Vagina (tissue), 2 donors: ENCODE measurements around the gene GJB2.

Source experiments
- POLR2A ChIP-seq, 2 donors: fragments of 450-650 bp; IDR thresholded peaks; one replicate each; pipeline ENCODE4 v1.6.1; 2017; ENCODE audit warnings: antibody characterized with exemption in 2 of 2, mild to moderate bottlenecking in 2 of 2, moderate library complexity in 2 of 2
- TF ChIP-seq, protein P1 (sequence below), 3 experiments: fragments of 450-650 bp in 2 of 3; fragments of 200-600 bp in 1 of 3; sonication (generic) in 1 of 3; IDR thresholded peaks; one replicate each; pipeline ENCODE4 v1.5.1; 2017 to 2019; ENCODE audit warnings: antibody characterized with exemption in 3 of 3, mild to moderate bottlenecking in 2 of 3, moderate library complexity in 2 of 3

DNA sequence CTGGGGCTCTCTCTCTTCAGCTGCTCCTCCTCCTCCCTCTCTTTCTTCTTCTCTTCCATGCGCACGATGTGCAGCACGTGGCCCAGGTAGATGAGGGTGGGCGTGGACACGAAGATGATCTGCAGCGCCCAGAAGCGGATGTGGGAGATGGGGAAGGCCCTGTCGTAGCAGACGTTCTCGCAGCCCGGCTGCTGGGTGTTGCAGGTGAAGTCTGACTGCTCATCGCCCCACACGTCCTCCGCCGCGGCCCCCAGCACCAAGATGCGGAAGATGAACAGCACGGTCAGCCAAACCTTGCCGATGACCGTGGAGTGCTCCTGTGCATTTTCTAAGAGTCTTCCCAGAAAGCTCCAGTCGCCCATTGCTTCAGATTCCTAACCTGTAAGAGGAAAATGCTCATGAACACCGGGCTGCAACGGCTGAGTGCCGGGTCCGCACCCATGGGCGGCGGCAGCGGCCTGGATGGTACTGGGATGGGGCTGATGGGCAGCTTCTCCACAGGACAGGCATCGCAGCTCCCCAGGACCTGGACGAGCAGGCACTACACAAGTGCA lies 49.7 kb downstream of the GJB2 start:
- TF ChIP-seq, protein P1, sequence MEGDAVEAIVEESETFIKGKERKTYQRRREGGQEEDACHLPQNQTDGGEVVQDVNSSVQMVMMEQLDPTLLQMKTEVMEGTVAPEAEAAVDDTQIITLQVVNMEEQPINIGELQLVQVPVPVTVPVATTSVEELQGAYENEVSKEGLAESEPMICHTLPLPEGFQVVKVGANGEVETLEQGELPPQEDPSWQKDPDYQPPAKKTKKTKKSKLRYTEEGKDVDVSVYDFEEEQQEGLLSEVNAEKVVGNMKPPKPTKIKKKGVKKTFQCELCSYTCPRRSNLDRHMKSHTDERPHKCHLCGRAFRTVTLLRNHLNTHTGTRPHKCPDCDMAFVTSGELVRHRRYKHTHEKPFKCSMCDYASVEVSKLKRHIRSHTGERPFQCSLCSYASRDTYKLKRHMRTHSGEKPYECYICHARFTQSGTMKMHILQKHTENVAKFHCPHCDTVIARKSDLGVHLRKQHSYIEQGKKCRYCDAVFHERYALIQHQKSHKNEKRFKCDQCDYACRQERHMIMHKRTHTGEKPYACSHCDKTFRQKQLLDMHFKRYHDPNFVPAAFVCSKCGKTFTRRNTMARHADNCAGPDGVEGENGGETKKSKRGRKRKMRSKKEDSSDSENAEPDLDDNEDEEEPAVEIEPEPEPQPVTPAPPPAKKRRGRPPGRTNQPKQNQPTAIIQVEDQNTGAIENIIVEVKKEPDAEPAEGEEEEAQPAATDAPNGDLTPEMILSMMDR (IDR thresholded peaks at IDR 0.05): no peak
- TF ChIP-seq POLR2A (IDR thresholded peaks at IDR 0.05): no peak
